Cardiac muscle cell (in vitro differentiated cells and primary cell): ENCODE measurements around the gene RFK. TPM values are rescaled to one million over a fixed set of nuclear protein-coding genes. Genes with fewer than 3 reads are reported as not detected.
"Not testable (repeated sequence)": the region's sequence is repeated elsewhere in the genome, so short reads cannot be mapped to it uniquely, and the experiment has no call there.

Experiments
- DNase-seq, 2 donors: peaks; one replicate each; pipeline versions ENCODE4 v3.0.0 to v3.0.0-alpha.2; 2010 to 2017; ENCODE audit warnings: low read depth in 1 of 2, low spot score in 1 of 2
- H3K27ac ChIP-seq: fragments of 200-600 bp; sonication (generic); 2 replicates; pipeline ENCODE4 v1.5.1; 2016
- H3K27me3 ChIP-seq: fragments of 200-600 bp; sonication (generic); 2 replicates; pipeline ENCODE4 v1.6.0; 2016; ENCODE audit warnings: control low read depth
- H3K36me3 ChIP-seq: fragments of 200-600 bp; sonication (generic); 2 replicates; pipeline ENCODE4 v1.5.1; 2016; ENCODE audit warnings: control low read depth
- H3K4me1 ChIP-seq: fragments of 200-600 bp; sonication (generic); 2 replicates; pipeline ENCODE4 v1.8.1; 2017; ENCODE audit warnings: low read depth, mild to moderate bottlenecking, mixed run types
- H3K4me3 ChIP-seq: fragments of 200-600 bp; sonication (generic); 2 replicates; pipeline ENCODE4 v1.5.1; 2016; ENCODE audit warnings: mild to moderate bottlenecking
- H3K9me3 ChIP-seq: fragments of 200-600 bp; sonication (generic); 2 replicates; pipeline ENCODE4 v1.5.1; 2017; ENCODE audit warnings: low read depth, mild to moderate bottlenecking, control low read depth
- CTCF ChIP-seq: IDR thresholded peaks from 2 replicates; pipeline ENCODE4 v1.5.1; 2012; ENCODE audit warnings: low read depth, mild to moderate bottlenecking, low read length
- polyA plus RNA-seq: library from polyadenylated mRNA; unstranded; fragments of >200 nt; fragmentation: Nextera tagmentation; extraction: Ambion mirVana; gene quantifications from 2 replicates; pipeline ENCODE4 v1.2.1, GENCODE V29; 2016
- total RNA-seq: library from RNA; depleted of rRNA; stranded (reverse); fragments of >200 nt; gene quantifications from 2 replicates; pipeline ENCODE4 v1.2.3, GENCODE V29; 2016

RFK gene
- total and polyA plus RNA-seq, 2 experiments from 2014 or later, result 14.2 to 18.2 TPM

GRCh38 chr9:76366275-76366674 lies 28.0 kb downstream of the RFK start:
- DNase-seq, result no peak
- no peaks in the 10 kb centered on the region for H3K27me3 ChIP-seq
- no peak overlapping the region for H3K4me3 ChIP-seq
- peaks cover 9% of the 10 kb centered on the region for H3K4me1 ChIP-seq
- H3K9me3 ChIP-seq, result no peaks in the 10 kb centered on the region
- H3K27ac ChIP-seq, result no peak overlapping the region
- TF ChIP-seq CTCF, result no peak
- H3K36me3 ChIP-seq, result no peaks in the 10 kb centered on the region

- no peaks in the 10 kb centered on the region for H3K27me3 ChIP-seq
- no peaks in the 10 kb centered on the region for H3K9me3 ChIP-seq
- H3K4me1 ChIP-seq, result peaks cover 8% of the 10 kb centered on the region
- no peaks in the 10 kb centered on the region for H3K36me3 ChIP-seq
- no peak overlapping the region for H3K4me3 ChIP-seq
- DNase-seq, result peak in 1 of 2 donors; percentile 41
- TF ChIP-seq CTCF, result no peak
- no peak overlapping the region for H3K27ac ChIP-seq
These were observed 29.2 kb downstream of the RFK start for GRCh38 chr9:76365028-76365427.

- DNase-seq, result no peak
- no peaks in the 10 kb centered on the region for H3K4me1 ChIP-seq
- no peak for TF ChIP-seq CTCF
- no peak overlapping the region for H3K27ac ChIP-seq
- no peaks in the 10 kb centered on the region for H3K27me3 ChIP-seq
- no peaks in the 10 kb centered on the region for H3K36me3 ChIP-seq
- H3K9me3 ChIP-seq, result no peaks in the 10 kb centered on the region
- H3K4me3 ChIP-seq, result no peak overlapping the region
These were observed 31.2 kb downstream of the RFK start for GRCh38 chr9:76363032-76363395.

GRCh38 chr9:76362332-76363031 lies 31.7 kb downstream of the RFK start:
- H3K36me3 ChIP-seq, DNase-seq, H3K4me1 ChIP-seq, H3K9me3 ChIP-seq, H3K27ac ChIP-seq, H3K4me3 ChIP-seq, H3K27me3 ChIP-seq: not testable (repeated sequence)

- no peaks in the 10 kb centered on the region for H3K9me3 ChIP-seq
- H3K27me3 ChIP-seq, result no peaks in the 10 kb centered on the region
- no peak overlapping the region for H3K4me3 ChIP-seq
- DNase-seq, result no peak
- TF ChIP-seq CTCF, result no peak
- H3K27ac ChIP-seq, result no peak overlapping the region
- H3K36me3 ChIP-seq, result no peaks in the 10 kb centered on the region
- H3K4me1 ChIP-seq, result no peaks in the 10 kb centered on the region
These were observed 34.5 kb downstream of the RFK start for GRCh38 chr9:76359766-76360165.

GRCh38 chr9:76359365-76359764 lies 34.9 kb downstream of the RFK start:
- no peaks in the 10 kb centered on the region for H3K36me3 ChIP-seq
- H3K4me1 ChIP-seq, result no peaks in the 10 kb centered on the region
- H3K27me3 ChIP-seq, result no peaks in the 10 kb centered on the region
- H3K27ac ChIP-seq, result no peak overlapping the region
- no peaks in the 10 kb centered on the region for H3K9me3 ChIP-seq
- no peak for TF ChIP-seq CTCF
- H3K4me3 ChIP-seq, result no peak overlapping the region
- no peak for DNase-seq
